Activated gamma-delta T cell treated with Interleukin-2 at 50 U/mL for 16 hours (primary cell): ENCODE measurements around the gene ICA1L.

Experiments used
- DNase-seq: peaks from one replicate; pipeline ENCODE4 v3.0.0-alpha.2; 2020

Gene ICA1L

GRCh38 chr2:202723746-202724145, 147.8 kb downstream of the ICA1L start:
- no peak for DNase-seq
